WTC11 (cell line): ENCODE results near the gene GPR132. TPM values are rescaled to one million over a fixed set of nuclear protein-coding genes. Genes with fewer than 3 reads are reported as not detected.

Source experiments
- ATF1 ChIP-seq: sonication (generic); formaldehyde crosslinking; IDR thresholded peaks from 2 replicates; pipeline ENCODE4 v1.8.1; 2023; ENCODE audit warnings: mild to moderate bottlenecking, moderate library complexity, missing genetic modification reagents
- CBFB ChIP-seq: sonication (generic); formaldehyde crosslinking; IDR thresholded peaks from 2 replicates; pipeline ENCODE4 v1.8.1; 2022; ENCODE audit warnings: mild to moderate bottlenecking, low read depth, missing genetic modification reagents
- CREM ChIP-seq: sonication (generic); formaldehyde crosslinking; IDR thresholded peaks from 2 replicates; pipeline ENCODE4 v1.8.1; 2022; ENCODE audit warnings: mild to moderate bottlenecking, missing genetic modification reagents, moderate library complexity
- ESRRA ChIP-seq: sonication (generic); formaldehyde crosslinking; IDR thresholded peaks from 2 replicates; pipeline ENCODE4 v1.8.1; 2022; ENCODE audit warnings: mild to moderate bottlenecking, missing genetic modification reagents, borderline replicate concordance
- FOXK1 ChIP-seq: sonication (generic); formaldehyde crosslinking; IDR thresholded peaks from 2 replicates; pipeline ENCODE4 v1.8.0; 2022; ENCODE audit warnings: mild to moderate bottlenecking, moderate library complexity, missing genetic modification reagents
- GTF2I ChIP-seq: fragments of 250-450 bp; sonication (Bioruptor Pico); conservative IDR thresholded peaks from 2 replicates; pipeline ENCODE4 v1.4.0; 2021; ENCODE audit warnings: mild to moderate bottlenecking
- IRF2 ChIP-seq: sonication (generic); formaldehyde crosslinking; IDR thresholded peaks from 2 replicates; pipeline ENCODE4 v1.8.0; 2022; ENCODE audit warnings: low read depth, missing genetic modification reagents, borderline replicate concordance
- NFYB ChIP-seq: sonication (generic); formaldehyde crosslinking; conservative IDR thresholded peaks from 2 replicates; pipeline ENCODE4 v1.8.0; 2022; ENCODE audit warnings: low read depth, missing genetic modification reagents
- OVOL2 ChIP-seq: fragments of 250-450 bp; sonication (Bioruptor Pico); IDR thresholded peaks from 2 replicates; pipeline ENCODE4 v1.9.0; 2021; ENCODE audit warnings: mild to moderate bottlenecking, borderline replicate concordance
- SMAD4 ChIP-seq: sonication (generic); formaldehyde crosslinking; IDR thresholded peaks from 2 replicates; pipeline ENCODE4 v1.8.0; 2022; ENCODE audit warnings: mild to moderate bottlenecking, missing genetic modification reagents
- TP53 ChIP-seq: sonication (generic); formaldehyde crosslinking; IDR thresholded peaks from 2 replicates; pipeline ENCODE4 v1.8.1; 2023; ENCODE audit warnings: mild to moderate bottlenecking, missing genetic modification reagents
- ZNF121 ChIP-seq: sonication (generic); formaldehyde crosslinking; IDR thresholded peaks from 2 replicates; pipeline ENCODE4 v1.8.0; 2023; ENCODE audit warnings: missing genetic modification reagents
- ZNF416 ChIP-seq: fragments of 250-450 bp; sonication (Bioruptor Pico); IDR thresholded peaks from 2 replicates; pipeline ENCODE4 v1.9.0; 2021; ENCODE audit warnings: mild to moderate bottlenecking, inconsistent platforms
- ZNF671 ChIP-seq: fragments of 250-450 bp; sonication (Bioruptor Pico); IDR thresholded peaks from 2 replicates; pipeline ENCODE4 v1.8.0; 2021; ENCODE audit warnings: mild to moderate bottlenecking
- total RNA-seq: library from RNA; stranded (reverse); gene quantifications from 3 replicates; pipeline ENCODE4 v1.2.3, GENCODE V29; 2021
- TF ChIP-seq, protein P1 (sequence below): fragments of 250-450 bp; sonication (Bioruptor Pico); conservative IDR thresholded peaks from 2 replicates; pipeline ENCODE4 v1.9.0; 2021; ENCODE audit warnings: mild to moderate bottlenecking
- TF ChIP-seq, protein P2 (sequence below): fragments of 250-450 bp; sonication (Bioruptor Pico); IDR thresholded peaks from 2 replicates; pipeline ENCODE4 v1.9.0; 2021; ENCODE audit warnings: mild to moderate bottlenecking, borderline replicate concordance
- TF ChIP-seq, protein P3 (sequence below): fragments of 250-450 bp; sonication (Bioruptor Pico); IDR thresholded peaks from 2 replicates; pipeline ENCODE4 v1.8.0; 2021; ENCODE audit warnings: mild to moderate bottlenecking
- TF ChIP-seq, protein P4 (sequence below): fragments of 200-600 bp; IDR thresholded peaks from 2 replicates; pipeline ENCODE4 v1.8.0; 2022; ENCODE audit warnings: antibody characterized with exemption
- TF ChIP-seq, protein P5 (sequence below): fragments of 250-450 bp; sonication (Bioruptor Pico); IDR thresholded peaks from 2 replicates; pipeline ENCODE4 v1.9.0; 2021; ENCODE audit warnings: moderate library complexity, mild to moderate bottlenecking, inconsistent platforms, borderline replicate concordance
- TF ChIP-seq, protein P6 (sequence below): sonication (generic); formaldehyde crosslinking; IDR thresholded peaks from 2 replicates; pipeline ENCODE4 v1.8.1; 2022; ENCODE audit warnings: low read depth, mild to moderate bottlenecking, moderate library complexity, missing genetic modification reagents, borderline replicate concordance
- TF ChIP-seq, protein P7 (sequence below): sonication (generic); formaldehyde crosslinking; IDR thresholded peaks from 2 replicates; pipeline ENCODE4 v1.8.0; 2022; ENCODE audit warnings: missing genetic modification reagents
- TF ChIP-seq, protein P8 (sequence below): sonication (generic); formaldehyde crosslinking; IDR thresholded peaks from 2 replicates; pipeline ENCODE4 v1.8.1; 2023; ENCODE audit warnings: mild to moderate bottlenecking, missing genetic modification reagents

GPR132 gene
- total RNA-seq, 1 experiment from 2014 or later = 0.13 TPM

DNA sequence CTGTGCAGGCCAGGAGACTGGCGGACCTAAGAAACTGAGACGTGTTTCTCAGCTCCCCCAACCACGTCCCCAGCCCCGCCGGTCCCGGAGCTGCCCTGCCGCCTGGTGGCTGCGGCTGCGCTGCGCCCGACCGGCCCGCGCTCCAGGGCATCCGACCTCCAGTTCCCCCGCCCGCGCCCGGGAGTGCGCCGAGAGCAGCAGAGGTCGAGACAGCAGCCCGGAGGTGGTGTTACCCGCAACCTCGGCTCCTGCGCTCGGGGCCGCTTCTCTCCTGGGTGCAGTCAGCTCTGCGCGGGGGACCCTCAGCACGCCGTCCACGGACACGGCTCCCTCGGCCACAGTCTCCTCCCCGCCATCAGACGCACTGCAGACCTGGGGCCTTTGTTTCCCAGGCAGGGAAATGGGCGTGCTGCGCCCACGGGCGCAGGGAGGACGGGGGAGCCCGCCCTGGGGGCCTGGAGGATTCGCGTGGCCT lies 21.6 kb upstream of the GPR132 start (continued):
- TF ChIP-seq, protein P1, sequence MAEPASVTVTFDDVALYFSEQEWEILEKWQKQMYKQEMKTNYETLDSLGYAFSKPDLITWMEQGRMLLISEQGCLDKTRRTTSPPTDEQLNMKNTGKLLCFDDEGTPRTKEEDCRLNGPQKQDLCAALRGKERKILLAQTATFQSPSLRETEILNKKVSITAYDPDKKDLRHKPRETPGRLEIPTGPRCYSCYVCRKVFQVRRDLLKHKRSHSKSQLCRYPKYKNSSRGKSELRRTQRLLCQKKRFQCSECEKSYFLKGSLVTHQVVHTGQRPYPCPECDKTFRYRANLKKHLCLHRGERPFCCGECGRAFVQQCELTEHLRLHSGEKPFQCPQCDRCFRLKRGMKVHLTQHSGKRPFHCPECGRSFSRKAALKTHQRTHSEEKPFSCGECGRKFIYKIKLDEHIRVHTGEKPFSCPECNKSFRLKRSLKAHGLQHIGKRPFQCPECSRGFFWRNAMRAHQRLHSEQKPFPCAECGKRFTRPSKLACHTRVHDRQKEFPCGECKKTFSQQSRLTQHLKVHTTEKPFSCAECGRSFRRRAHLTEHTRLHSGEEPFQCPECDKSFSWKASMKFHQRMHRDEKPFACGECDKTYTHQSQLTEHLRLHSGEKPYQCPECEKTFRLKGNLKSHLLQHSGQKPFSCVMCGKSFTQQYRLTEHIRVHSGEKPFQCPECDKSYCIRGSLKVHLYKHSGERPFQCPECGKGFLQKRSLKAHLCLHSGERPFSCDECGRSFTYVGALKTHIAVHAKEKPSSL (CRISPR knock-in tag) = no peak
- TF ChIP-seq ZNF416 (CRISPR knock-in tag) = no peak
- peak; percentile 57; the same call in 1 of the 2 replicates for TF ChIP-seq TP53 (CRISPR knock-in tag)
- TF ChIP-seq OVOL2 (CRISPR knock-in tag) = no peak
- TF ChIP-seq NFYB (CRISPR knock-in tag) = no peak
- TF ChIP-seq ATF1 (CRISPR knock-in tag) = no peak
- TF ChIP-seq, protein P2, sequence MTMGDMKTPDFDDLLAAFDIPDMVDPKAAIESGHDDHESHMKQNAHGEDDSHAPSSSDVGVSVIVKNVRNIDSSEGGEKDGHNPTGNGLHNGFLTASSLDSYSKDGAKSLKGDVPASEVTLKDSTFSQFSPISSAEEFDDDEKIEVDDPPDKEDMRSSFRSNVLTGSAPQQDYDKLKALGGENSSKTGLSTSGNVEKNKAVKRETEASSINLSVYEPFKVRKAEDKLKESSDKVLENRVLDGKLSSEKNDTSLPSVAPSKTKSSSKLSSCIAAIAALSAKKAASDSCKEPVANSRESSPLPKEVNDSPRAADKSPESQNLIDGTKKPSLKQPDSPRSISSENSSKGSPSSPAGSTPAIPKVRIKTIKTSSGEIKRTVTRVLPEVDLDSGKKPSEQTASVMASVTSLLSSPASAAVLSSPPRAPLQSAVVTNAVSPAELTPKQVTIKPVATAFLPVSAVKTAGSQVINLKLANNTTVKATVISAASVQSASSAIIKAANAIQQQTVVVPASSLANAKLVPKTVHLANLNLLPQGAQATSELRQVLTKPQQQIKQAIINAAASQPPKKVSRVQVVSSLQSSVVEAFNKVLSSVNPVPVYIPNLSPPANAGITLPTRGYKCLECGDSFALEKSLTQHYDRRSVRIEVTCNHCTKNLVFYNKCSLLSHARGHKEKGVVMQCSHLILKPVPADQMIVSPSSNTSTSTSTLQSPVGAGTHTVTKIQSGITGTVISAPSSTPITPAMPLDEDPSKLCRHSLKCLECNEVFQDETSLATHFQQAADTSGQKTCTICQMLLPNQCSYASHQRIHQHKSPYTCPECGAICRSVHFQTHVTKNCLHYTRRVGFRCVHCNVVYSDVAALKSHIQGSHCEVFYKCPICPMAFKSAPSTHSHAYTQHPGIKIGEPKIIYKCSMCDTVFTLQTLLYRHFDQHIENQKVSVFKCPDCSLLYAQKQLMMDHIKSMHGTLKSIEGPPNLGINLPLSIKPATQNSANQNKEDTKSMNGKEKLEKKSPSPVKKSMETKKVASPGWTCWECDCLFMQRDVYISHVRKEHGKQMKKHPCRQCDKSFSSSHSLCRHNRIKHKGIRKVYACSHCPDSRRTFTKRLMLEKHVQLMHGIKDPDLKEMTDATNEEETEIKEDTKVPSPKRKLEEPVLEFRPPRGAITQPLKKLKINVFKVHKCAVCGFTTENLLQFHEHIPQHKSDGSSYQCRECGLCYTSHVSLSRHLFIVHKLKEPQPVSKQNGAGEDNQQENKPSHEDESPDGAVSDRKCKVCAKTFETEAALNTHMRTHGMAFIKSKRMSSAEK (CRISPR knock-in tag) = no peak
- TF ChIP-seq, protein P3, sequence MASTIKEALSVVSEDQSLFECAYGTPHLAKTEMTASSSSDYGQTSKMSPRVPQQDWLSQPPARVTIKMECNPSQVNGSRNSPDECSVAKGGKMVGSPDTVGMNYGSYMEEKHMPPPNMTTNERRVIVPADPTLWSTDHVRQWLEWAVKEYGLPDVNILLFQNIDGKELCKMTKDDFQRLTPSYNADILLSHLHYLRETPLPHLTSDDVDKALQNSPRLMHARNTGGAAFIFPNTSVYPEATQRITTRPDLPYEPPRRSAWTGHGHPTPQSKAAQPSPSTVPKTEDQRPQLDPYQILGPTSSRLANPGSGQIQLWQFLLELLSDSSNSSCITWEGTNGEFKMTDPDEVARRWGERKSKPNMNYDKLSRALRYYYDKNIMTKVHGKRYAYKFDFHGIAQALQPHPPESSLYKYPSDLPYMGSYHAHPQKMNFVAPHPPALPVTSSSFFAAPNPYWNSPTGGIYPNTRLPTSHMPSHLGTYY (CRISPR knock-in tag) = no peak
- no peak for TF ChIP-seq IRF2 (CRISPR knock-in tag)
- TF ChIP-seq ESRRA (CRISPR knock-in tag) = no peak
- TF ChIP-seq, protein P4, sequence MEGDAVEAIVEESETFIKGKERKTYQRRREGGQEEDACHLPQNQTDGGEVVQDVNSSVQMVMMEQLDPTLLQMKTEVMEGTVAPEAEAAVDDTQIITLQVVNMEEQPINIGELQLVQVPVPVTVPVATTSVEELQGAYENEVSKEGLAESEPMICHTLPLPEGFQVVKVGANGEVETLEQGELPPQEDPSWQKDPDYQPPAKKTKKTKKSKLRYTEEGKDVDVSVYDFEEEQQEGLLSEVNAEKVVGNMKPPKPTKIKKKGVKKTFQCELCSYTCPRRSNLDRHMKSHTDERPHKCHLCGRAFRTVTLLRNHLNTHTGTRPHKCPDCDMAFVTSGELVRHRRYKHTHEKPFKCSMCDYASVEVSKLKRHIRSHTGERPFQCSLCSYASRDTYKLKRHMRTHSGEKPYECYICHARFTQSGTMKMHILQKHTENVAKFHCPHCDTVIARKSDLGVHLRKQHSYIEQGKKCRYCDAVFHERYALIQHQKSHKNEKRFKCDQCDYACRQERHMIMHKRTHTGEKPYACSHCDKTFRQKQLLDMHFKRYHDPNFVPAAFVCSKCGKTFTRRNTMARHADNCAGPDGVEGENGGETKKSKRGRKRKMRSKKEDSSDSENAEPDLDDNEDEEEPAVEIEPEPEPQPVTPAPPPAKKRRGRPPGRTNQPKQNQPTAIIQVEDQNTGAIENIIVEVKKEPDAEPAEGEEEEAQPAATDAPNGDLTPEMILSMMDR = peak; percentile 34; the same call in 1 of the 2 replicates
- peak; percentile 81 for TF ChIP-seq GTF2I
- TF ChIP-seq, protein P5, sequence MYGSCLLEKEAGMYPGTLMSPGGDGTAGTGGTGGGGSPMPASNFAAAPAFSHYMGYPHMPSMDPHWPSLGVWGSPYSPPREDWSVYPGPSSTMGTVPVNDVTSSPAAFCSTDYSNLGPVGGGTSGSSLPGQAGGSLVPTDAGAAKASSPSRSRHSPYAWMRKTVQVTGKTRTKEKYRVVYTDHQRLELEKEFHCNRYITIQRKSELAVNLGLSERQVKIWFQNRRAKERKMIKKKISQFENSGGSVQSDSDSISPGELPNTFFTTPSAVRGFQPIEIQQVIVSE = no peak
- no peak for TF ChIP-seq SMAD4 (CRISPR knock-in tag)
- peak; percentile 56; the same call in 1 of the 2 replicates for TF ChIP-seq FOXK1 (CRISPR knock-in tag)
- TF ChIP-seq CBFB = no peak
- TF ChIP-seq, protein P6, sequence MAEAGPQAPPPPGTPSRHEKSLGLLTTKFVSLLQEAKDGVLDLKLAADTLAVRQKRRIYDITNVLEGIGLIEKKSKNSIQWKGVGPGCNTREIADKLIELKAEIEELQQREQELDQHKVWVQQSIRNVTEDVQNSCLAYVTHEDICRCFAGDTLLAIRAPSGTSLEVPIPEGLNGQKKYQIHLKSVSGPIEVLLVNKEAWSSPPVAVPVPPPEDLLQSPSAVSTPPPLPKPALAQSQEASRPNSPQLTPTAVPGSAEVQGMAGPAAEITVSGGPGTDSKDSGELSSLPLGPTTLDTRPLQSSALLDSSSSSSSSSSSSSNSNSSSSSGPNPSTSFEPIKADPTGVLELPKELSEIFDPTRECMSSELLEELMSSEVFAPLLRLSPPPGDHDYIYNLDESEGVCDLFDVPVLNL (CRISPR knock-in tag) = no peak
- TF ChIP-seq, protein P7, sequence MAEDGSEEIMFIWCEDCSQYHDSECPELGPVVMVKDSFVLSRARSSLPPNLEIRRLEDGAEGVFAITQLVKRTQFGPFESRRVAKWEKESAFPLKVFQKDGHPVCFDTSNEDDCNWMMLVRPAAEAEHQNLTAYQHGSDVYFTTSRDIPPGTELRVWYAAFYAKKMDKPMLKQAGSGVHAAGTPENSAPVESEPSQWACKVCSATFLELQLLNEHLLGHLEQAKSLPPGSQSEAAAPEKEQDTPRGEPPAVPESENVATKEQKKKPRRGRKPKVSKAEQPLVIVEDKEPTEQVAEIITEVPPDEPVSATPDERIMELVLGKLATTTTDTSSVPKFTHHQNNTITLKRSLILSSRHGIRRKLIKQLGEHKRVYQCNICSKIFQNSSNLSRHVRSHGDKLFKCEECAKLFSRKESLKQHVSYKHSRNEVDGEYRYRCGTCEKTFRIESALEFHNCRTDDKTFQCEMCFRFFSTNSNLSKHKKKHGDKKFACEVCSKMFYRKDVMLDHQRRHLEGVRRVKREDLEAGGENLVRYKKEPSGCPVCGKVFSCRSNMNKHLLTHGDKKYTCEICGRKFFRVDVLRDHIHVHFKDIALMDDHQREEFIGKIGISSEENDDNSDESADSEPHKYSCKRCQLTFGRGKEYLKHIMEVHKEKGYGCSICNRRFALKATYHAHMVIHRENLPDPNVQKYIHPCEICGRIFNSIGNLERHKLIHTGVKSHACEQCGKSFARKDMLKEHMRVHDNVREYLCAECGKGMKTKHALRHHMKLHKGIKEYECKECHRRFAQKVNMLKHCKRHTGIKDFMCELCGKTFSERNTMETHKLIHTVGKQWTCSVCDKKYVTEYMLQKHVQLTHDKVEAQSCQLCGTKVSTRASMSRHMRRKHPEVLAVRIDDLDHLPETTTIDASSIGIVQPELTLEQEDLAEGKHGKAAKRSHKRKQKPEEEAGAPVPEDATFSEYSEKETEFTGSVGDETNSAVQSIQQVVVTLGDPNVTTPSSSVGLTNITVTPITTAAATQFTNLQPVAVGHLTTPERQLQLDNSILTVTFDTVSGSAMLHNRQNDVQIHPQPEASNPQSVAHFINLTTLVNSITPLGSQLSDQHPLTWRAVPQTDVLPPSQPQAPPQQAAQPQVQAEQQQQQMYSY (CRISPR knock-in tag) = no peak
- TF ChIP-seq CREM (CRISPR knock-in tag) = no peak
- TF ChIP-seq, protein P8, sequence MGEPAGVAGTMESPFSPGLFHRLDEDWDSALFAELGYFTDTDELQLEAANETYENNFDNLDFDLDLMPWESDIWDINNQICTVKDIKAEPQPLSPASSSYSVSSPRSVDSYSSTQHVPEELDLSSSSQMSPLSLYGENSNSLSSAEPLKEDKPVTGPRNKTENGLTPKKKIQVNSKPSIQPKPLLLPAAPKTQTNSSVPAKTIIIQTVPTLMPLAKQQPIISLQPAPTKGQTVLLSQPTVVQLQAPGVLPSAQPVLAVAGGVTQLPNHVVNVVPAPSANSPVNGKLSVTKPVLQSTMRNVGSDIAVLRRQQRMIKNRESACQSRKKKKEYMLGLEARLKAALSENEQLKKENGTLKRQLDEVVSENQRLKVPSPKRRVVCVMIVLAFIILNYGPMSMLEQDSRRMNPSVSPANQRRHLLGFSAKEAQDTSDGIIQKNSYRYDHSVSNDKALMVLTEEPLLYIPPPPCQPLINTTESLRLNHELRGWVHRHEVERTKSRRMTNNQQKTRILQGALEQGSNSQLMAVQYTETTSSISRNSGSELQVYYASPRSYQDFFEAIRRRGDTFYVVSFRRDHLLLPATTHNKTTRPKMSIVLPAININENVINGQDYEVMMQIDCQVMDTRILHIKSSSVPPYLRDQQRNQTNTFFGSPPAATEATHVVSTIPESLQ (CRISPR knock-in tag) = no peak
- no peak for TF ChIP-seq ZNF671 (CRISPR knock-in tag)
- TF ChIP-seq ZNF121 (CRISPR knock-in tag) = no peak
